ENCODE measurements around the gene HAUS7.

DNA sequence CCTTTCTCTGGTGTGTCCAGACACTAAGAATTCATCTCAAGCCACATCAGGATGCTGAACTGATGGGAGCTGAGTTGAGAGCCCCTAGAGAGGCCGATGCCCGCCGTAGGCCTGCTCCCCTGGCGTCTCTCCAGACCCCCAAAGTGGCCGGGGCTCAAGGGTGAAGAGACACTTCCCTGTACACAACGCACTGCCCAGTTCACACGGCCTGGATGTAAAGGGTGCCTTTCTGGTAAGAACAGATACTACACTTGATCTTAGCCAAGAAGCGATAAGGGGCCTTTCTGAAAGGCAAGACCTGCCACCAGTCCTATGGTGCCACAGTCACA lies 19.5 kb downstream of the HAUS7 start:
- TF ChIP-seq, protein P1, sequence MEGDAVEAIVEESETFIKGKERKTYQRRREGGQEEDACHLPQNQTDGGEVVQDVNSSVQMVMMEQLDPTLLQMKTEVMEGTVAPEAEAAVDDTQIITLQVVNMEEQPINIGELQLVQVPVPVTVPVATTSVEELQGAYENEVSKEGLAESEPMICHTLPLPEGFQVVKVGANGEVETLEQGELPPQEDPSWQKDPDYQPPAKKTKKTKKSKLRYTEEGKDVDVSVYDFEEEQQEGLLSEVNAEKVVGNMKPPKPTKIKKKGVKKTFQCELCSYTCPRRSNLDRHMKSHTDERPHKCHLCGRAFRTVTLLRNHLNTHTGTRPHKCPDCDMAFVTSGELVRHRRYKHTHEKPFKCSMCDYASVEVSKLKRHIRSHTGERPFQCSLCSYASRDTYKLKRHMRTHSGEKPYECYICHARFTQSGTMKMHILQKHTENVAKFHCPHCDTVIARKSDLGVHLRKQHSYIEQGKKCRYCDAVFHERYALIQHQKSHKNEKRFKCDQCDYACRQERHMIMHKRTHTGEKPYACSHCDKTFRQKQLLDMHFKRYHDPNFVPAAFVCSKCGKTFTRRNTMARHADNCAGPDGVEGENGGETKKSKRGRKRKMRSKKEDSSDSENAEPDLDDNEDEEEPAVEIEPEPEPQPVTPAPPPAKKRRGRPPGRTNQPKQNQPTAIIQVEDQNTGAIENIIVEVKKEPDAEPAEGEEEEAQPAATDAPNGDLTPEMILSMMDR (conservative IDR thresholded peaks at IDR 0.05), result no peak
- TF ChIP-seq EZH2 (IDR thresholded peaks at IDR 0.05; ENCODE audit: low read depth), result no peak
